Endothelial cell of umbilical vein (primary cell): ENCODE data around the gene DBNDD2. TPM values are rescaled to one million over a fixed set of nuclear protein-coding genes. Genes with fewer than 3 reads are reported as not detected.

Source experiments
- BruUV-seq: library from RNA; stranded (reverse); fragments of 400-500 nt; replicated peaks from 2 replicates; lab custom pipeline; 2021; lab: Mats Ljungman, UMichigan
- CTCF ChIA-PET: fragments of 300-600, 350-600 bp; sonication (Branson Sonifier 250); formaldehyde crosslinking; loops from one replicate; lab custom pipeline; 2021; ENCODE audit warnings: antibody characterized with exemption, inconsistent platforms; lab: Charles Lee
- POLR2A ChIA-PET: fragments of 300-600, 350-600 bp; sonication (Branson Sonifier 250); formaldehyde crosslinking; loops from one replicate; lab custom pipeline; 2021; ENCODE audit warnings: antibody characterized with exemption, inconsistent platforms; lab: Charles Lee
- DNase-seq: peaks from one replicate; pipeline ENCODE4 v3.0.0-alpha.2; 2011; ENCODE audit warnings: low read depth, low spot score
- FAIRE-seq: peaks from 2 replicates; lab custom pipeline; 2011; peaks lifted over from hg19 to GRCh38; lab: Jason Lieb, UNC
- H2AFZ ChIP-seq: 2 replicates; pipeline ENCODE4 v1.6.0; 2012; ENCODE audit warnings: low read depth, low read length, control low read depth, inconsistent platforms
- H3K27ac ChIP-seq: 2 replicates; pipeline ENCODE4 v1.5.1; 2011; ENCODE audit warnings: low read depth, mild to moderate bottlenecking, control low read depth, low read length, moderate library complexity; ENCODE audit not compliant: insufficient read depth
- H3K27me3 ChIP-seq, 2 experiments: 2 replicates each; pipeline versions ENCODE4 v1.6.0 to v1.6.1; 2011; ENCODE audit warnings: low read length in 2 of 2, mixed read lengths in 1 of 2; ENCODE audit not compliant: control insufficient read depth in 2 of 2, insufficient read depth in 2 of 2
- H3K36me3 ChIP-seq, 2 experiments: 2 replicates in 1 of 2; 3 replicates in 1 of 2; pipeline ENCODE4 v1.5.1; 2011; ENCODE audit warnings: low read length in 2 of 2, mild to moderate bottlenecking in 1 of 2, moderate library complexity in 1 of 2; ENCODE audit not compliant: control insufficient read depth in 2 of 2, insufficient read depth in 2 of 2; ENCODE audit errors: extremely low read depth in 1 of 2
- H3K4me1 ChIP-seq: 3 replicates; pipeline ENCODE4 v1.5.1; 2011; ENCODE audit warnings: mild to moderate bottlenecking, low read length; ENCODE audit not compliant: control insufficient read depth, insufficient read depth; ENCODE audit errors: extremely low read depth
- H3K4me2 ChIP-seq: 2 replicates; pipeline ENCODE4 v1.6.1; 2011; ENCODE audit warnings: low read length, control low read depth, mixed read lengths; ENCODE audit not compliant: insufficient read depth
- H3K4me3 ChIP-seq, 3 experiments: fragments of 200-600 bp in 1 of 3; sonication (generic), shearing (Covaris generic) in 1 of 3; replicated peaks in 1 of 3; 2 replicates each; pipeline ENCODE4 v1.5.1; 2011 to 2016; ENCODE audit warnings: control low read depth in 3 of 3, low read length in 3 of 3, mild to moderate bottlenecking in 2 of 3, inconsistent platforms in 1 of 3, low read depth in 1 of 3, moderate library complexity in 1 of 3; ENCODE audit not compliant: insufficient read depth in 1 of 3
- H3K79me2 ChIP-seq: 2 replicates; pipeline ENCODE4 v1.6.0; 2012; ENCODE audit warnings: low read length, inconsistent platforms; ENCODE audit not compliant: control insufficient read depth, insufficient read depth
- H3K9ac ChIP-seq: replicated peaks from 2 replicates; pipeline ENCODE3; 2011; ENCODE audit warnings: low read length, control low read depth; ENCODE audit not compliant: insufficient read depth; ENCODE audit errors: extremely low read depth
- H3K9me1 ChIP-seq: replicated peaks from 3 replicates; pipeline ENCODE4 v1.6.0; 2011; ENCODE audit warnings: mild to moderate bottlenecking, low read length; ENCODE audit not compliant: control insufficient read depth, insufficient read depth; ENCODE audit errors: extremely low read depth
- H3K9me3 ChIP-seq: replicated peaks from 2 replicates; pipeline ENCODE4 v1.5.1; 2012; ENCODE audit warnings: low read length, inconsistent platforms; ENCODE audit not compliant: control insufficient read depth, insufficient read depth
- H4K20me1 ChIP-seq: replicated peaks from 2 replicates; pipeline ENCODE3; 2011; ENCODE audit warnings: mild to moderate bottlenecking, low read length; ENCODE audit not compliant: control insufficient read depth, insufficient read depth; ENCODE audit errors: extremely low read depth
- CTCF ChIP-seq, 2 donors: IDR thresholded peaks; 1 replicate in 1 of 2; 2 replicates in 1 of 2; pipeline ENCODE4 v1.5.1; 2011; ENCODE audit warnings: low read length in 2 of 2, mild to moderate bottlenecking in 2 of 2, moderate library complexity in 2 of 2, control low read depth in 1 of 2, inconsistent platforms in 1 of 2, low read depth in 1 of 2; ENCODE audit not compliant: insufficient read depth in 1 of 2; ENCODE audit errors: extremely low read depth in 1 of 2
- EZH2 ChIP-seq: IDR thresholded peaks from 2 replicates; pipeline ENCODE4 v1.6.1; 2012; ENCODE audit warnings: borderline replicate concordance, low read depth, mild to moderate bottlenecking, moderate library complexity, low read length, inconsistent platforms; ENCODE audit not compliant: severe bottlenecking
- FOS ChIP-seq: IDR thresholded peaks from 2 replicates; pipeline ENCODE4 v1.6.1; 2011; ENCODE audit warnings: mild to moderate bottlenecking, low read length, moderate library complexity, borderline replicate concordance; ENCODE audit not compliant: insufficient read depth
- GATA2 ChIP-seq: IDR thresholded peaks from 2 replicates; pipeline ENCODE4 v1.7.0; 2011; ENCODE audit warnings: low read depth, mild to moderate bottlenecking, moderate library complexity, mixed read lengths, low read length; ENCODE audit not compliant: insufficient read length, insufficient read depth
- JUN ChIP-seq: IDR thresholded peaks from 2 replicates; pipeline ENCODE4 v1.6.1; 2011; ENCODE audit warnings: borderline replicate concordance, low read depth; ENCODE audit not compliant: insufficient read length, insufficient read depth
- MAX ChIP-seq: IDR thresholded peaks from 2 replicates; pipeline ENCODE4 v1.6.1; 2011; ENCODE audit not compliant: insufficient read depth, insufficient read length
- MYC ChIP-seq: IDR thresholded peaks from one replicate; pipeline ENCODE4 v1.6.1; 2011; ENCODE audit warnings: mild to moderate bottlenecking, low read depth, low read length
- POLR2AphosphoS5 ChIP-seq: IDR thresholded peaks from 2 replicates; pipeline ENCODE4 v1.6.1; 2012; ENCODE audit warnings: low read depth, mild to moderate bottlenecking, control low read depth, low read length, moderate library complexity; ENCODE audit not compliant: insufficient read depth
- dilution Hi-C: fragments of 300-500 bp; cut with MboI; formaldehyde crosslinking; loops from one replicate; pipeline ENCODE4 v1.15.0; 2019; ENCODE audit warnings: low sequenced_read_pairs; ENCODE audit not compliant: extremely low pct_ligation_motif_present
- intact Hi-C: fragments of 100-400 bp; cut with micrococcal nuclease; formaldehyde crosslinking; loops from one replicate; pipeline ENCODE4 v1.10.0; 2022
- polyA plus RNA-seq, 4 experiments: library from polyadenylated mRNA; depleted of rRNA in 3 of 4; stranded (reverse) in 3 of 4; unstranded in 1 of 4; fragments of >200 nt; gene quantifications; 2 replicates each; pipeline versions ENCODE4 v1.2.1 to v1.2.3, GENCODE V29; 2011 to 2012; ENCODE audit warnings: missing spikeins in 1 of 4
- total RNA-seq: library from RNA; stranded (reverse); gene quantifications from 2 replicates; pipeline ENCODE4 v1.2.3, GENCODE V29; 2021

Gene DBNDD2
- total and polyA plus RNA-seq, 2 donors (not counting 3 experiments of a cell fraction or from before 2014, with no cell fraction given) = 15.6 to 27.9 TPM

GRCh38 chr20:45405571-45406259 is 2.4 kb upstream of the DBNDD2 start:
- Histone ChIP-seq H3K27ac (no peak overlapping the region), H3K79me2 (no peaks in the 10 kb centered on the region), H3K27me3 (peaks cover 6% of the 10 kb centered on the region in 2 experiments), H3K4me3 (peak overlapping the region; percentile 7 to 85 (median 36)), H4K20me1 (no peaks in the 10 kb centered on the region), H3K36me3 (peaks cover 0 to 3% of the 10 kb centered on the region in 2 experiments), H3K9me1 (no peaks in the 10 kb centered on the region), H3K9ac (peak overlapping the region; percentile 39), H2AFZ (peak overlapping the region; percentile 83), H3K9me3 (no peaks in the 10 kb centered on the region), H3K4me2 (peak overlapping the region; percentile 74), H3K4me1 (peaks cover 3% of the 10 kb centered on the region)
- dilution Hi-C loops (no loop called here), intact Hi-C loops (loop anchor here (1.0 kb wide), 1 partner anchor 11 kb away; the partner anchor contains the start of gene PIGT)
- TF ChIP-seq EZH2 (peak; percentile 65), MYC (no peak), GATA2 (no peak), POLR2AphosphoS5 (no peak), FOS (no peak), MAX (no peak), JUN (no peak), CTCF (IDR thresholded peaks at IDR 0.05; ENCODE audit: extremely low read depth in 1 of 2, insufficient read depth in 1 of 2, low read depth in 1 of 2, low read length in 2 of 2) (no peak)
- no TSS peak for BruUV-seq
- POLR2A ChIA-PET = no interaction called here
- peak; percentile 31 for FAIRE-seq
- peak; percentile 7 for DNase-seq
- CTCF ChIA-PET = interaction anchor here (1.3 to 3.6 kb wide), 3 partner anchors 10 to 33 kb away, joined by 3 to 32 read pairs (median 7); partner anchors contain the start of gene PIGT
